Right lung (tissue), 5 donors: ENCODE results near the gene SMIM11. TPM values are rescaled to one million over a fixed set of nuclear protein-coding genes. Genes with fewer than 3 reads are reported as not detected.
"Not testable (repeated sequence)": the region's sequence is repeated elsewhere in the genome, so short reads cannot be mapped to it uniquely, and the experiment has no call there.

Experiments
- DNase-seq, 2 donors: peaks; one replicate each; pipeline ENCODE4 v3.0.0-alpha.2; 2013
- polyA plus RNA-seq, 5 donors: library from polyadenylated mRNA; unstranded; fragments of 120-200 nt; gene quantifications; one replicate each; pipeline versions ENCODE4 v1.2.1 to v1.2.3, GENCODE V29; 2013; ENCODE audit warnings: inconsistent platforms in 1 of 5, low replicate concordance in 1 of 5; ENCODE audit not compliant: insufficient read length in 5 of 5, insufficient read depth in 1 of 5

SMIM11 gene
- polyA plus RNA-seq, 5 donors = 2.4 to 14.3 (median 9.2) TPM

- DNase-seq = not testable (repeated sequence)
These were observed 31.4 kb downstream of the SMIM11 start for GRCh38 chr21:34406676-34407075.

- not testable (repeated sequence) for DNase-seq
These were observed 32.0 kb downstream of the SMIM11 start for GRCh38 chr21:34407294-34407693.

- not testable (repeated sequence) for DNase-seq
These were observed 42.3 kb downstream of the SMIM11 start for GRCh38 chr21:34417448-34418077.

DNA sequence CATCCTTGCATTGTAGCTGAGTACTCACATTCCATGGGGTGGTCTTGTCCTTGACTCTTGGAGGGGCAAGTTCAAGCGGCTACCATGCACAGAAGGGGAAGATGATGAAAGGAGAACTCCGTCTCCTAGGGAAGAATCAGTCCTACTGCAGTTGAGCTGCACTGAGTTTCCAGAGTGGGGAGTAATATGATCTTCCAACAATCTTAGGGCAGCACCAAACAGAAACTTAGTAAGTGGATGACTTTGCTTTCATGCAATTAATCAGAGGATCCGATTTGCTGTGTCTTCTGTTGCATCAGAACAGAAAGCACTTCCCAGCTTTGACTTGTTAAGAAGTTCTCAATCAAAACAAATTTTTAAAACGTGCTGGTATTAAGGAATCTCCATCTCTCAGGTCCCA is 48.5 kb downstream of the SMIM11 start, which contains the start of gene SMIM34:
SMIM34 (minus strand) TSS at position 147 of the 400 bp plus-strand sequence; CDS start at position 35, 112 bp downstream.
- DNase-seq = not testable (repeated sequence)

GRCh38 chr21:34427339-34427738 is 52.0 kb downstream of the SMIM11 start:
- DNase-seq = not testable (repeated sequence)

DNA sequence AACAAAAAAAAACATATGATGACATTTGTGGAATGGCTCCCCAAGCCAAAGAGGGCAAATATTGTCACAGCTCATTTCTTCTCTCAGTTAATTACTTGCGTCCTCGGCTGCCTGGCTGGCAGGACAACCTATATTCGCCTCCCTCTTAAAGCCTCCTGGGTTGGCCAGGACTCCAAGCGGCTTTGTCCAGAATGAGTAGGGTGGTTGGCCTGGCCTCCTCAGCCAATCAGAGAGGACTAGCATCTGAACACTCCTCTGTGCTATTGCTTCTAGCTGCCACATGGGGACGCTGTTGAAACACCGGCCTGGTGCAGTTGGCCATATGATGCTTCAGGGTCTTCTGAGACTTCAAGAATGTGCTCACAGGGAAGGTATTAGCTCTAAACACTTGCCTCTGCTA is 53.1 kb downstream of the SMIM11 start:
- not testable (repeated sequence) for DNase-seq

GRCh38 chr21:34429710-34430109 is 54.4 kb downstream of the SMIM11 start:
- DNase-seq = not testable (repeated sequence)

Other genes with a start within 250 kb of the SMIM11 start
- 1 to 10 TPM in 1 of 5 donors, under 1 TPM in 4; 0.73 to 1.2 (median 0.81) TPM for gene KCNE2, start 11.5 kb upstream of the SMIM11 start, polyA plus RNA-seq
- gene SMIM34, start 48.4 kb downstream of the SMIM11 start, polyA plus RNA-seq = 1 to 10 TPM in 1 of 5 donors, under 1 TPM in 4; 0.25 to 1.0 (median 0.55) TPM
- gene KCNE1, start 136.7 kb downstream of the SMIM11 start, polyA plus RNA-seq = 1 to 10 TPM in 4 of 5 donors, under 1 TPM in 1; 0.43 to 2.6 (median 2.2) TPM
- 10 to 100 TPM; 16.9 to 20.9 (median 20.0) TPM for gene RCAN1, start 239.6 kb downstream of the SMIM11 start, polyA plus RNA-seq